NCI-H2171 treated with DMSO at 0.1 percent for 48 hours (cell line): ENCODE results near the gene MRGPRD.

ENCODE experiments used
- DNase-seq: peaks from one replicate; lab custom pipeline; 2025; lab: John Stamatoyannopoulos, UW

Gene MRGPRD

GRCh38 chr11:68980776-68981065, at the start of gene MRGPRD:
TSS of gene MRGPRD (minus strand) at chr11:68980986. CDS start at chr11:68980986, 0 bp downstream.
- no peak for DNase-seq

GRCh38 chr11:69030301-69030700, 49.5 kb upstream of the MRGPRD start:
- no peak for DNase-seq

GRCh38 chr11:69027704-69028372, 47.1 kb upstream of the MRGPRD start:
- DNase-seq: no peak

- DNase-seq: no peak
Observed at GRCh38 chr11:69024509-69024908, 43.7 kb upstream of the MRGPRD start.

GRCh38 chr11:69022260-69022659, 41.5 kb upstream of the MRGPRD start:
- peak; percentile 10 for DNase-seq

GRCh38 chr11:69018924-69019323, 38.1 kb upstream of the MRGPRD start:
- no peak for DNase-seq

GRCh38 chr11:69017951-69018350, 37.2 kb upstream of the MRGPRD start:
- DNase-seq: no peak

GRCh38 chr11:69014898-69015549, 34.2 kb upstream of the MRGPRD start:
- DNase-seq: no peak

- DNase-seq: no peak
Observed at GRCh38 chr11:69014084-69014851, 33.5 kb upstream of the MRGPRD start.

GRCh38 chr11:69013009-69013951, 32.5 kb upstream of the MRGPRD start, which contains the start of gene MRGPRF:
TSS of gene MRGPRF (minus strand) at chr11:69013246. CDS start at chr11:69009901, 3,345 bp downstream.
- peak; percentile 50 for DNase-seq

GRCh38 chr11:69012092-69013008, 31.6 kb upstream of the MRGPRD start:
- no peak for DNase-seq

GRCh38 chr11:69011624-69012091, 30.9 kb upstream of the MRGPRD start:
- DNase-seq: no peak

GRCh38 chr11:69010964-69011623, 30.3 kb upstream of the MRGPRD start:
- no peak for DNase-seq

GRCh38 chr11:69010361-69010891, 29.6 kb upstream of the MRGPRD start:
- DNase-seq: no peak

- no peak for DNase-seq
Observed at GRCh38 chr11:69009441-69010211, 28.8 kb upstream of the MRGPRD start.

GRCh38 chr11:69008737-69009440, 28.1 kb upstream of the MRGPRD start:
- DNase-seq: no peak

- DNase-seq: peak; percentile 39
Observed at GRCh38 chr11:69007975-69008381, 27.2 kb upstream of the MRGPRD start.

- no peak for DNase-seq
Observed at GRCh38 chr11:69006816-69007215, 26.0 kb upstream of the MRGPRD start.
